Left colon (tissue), 2 donors: Measurements from ENCODE around the gene IGSF6. TPM values are rescaled to one million over a fixed set of nuclear protein-coding genes. Genes with fewer than 3 reads are reported as not detected.

Experiments used
- total RNA-seq, 2 donors: library from RNA; stranded (reverse); fragmentation: NEBNext Ultra II Directional; extraction: Animal tissue kit (Norgen Biotek cat#: 25700); gene quantifications; one replicate each; pipeline ENCODE4 v1.2.1, GENCODE V29; 2021
- donor health status: DM: no; HTN: no; CAD: no.
- donor health status: DM: yes; HTN: yes; CAD: no.

The IGSF6 gene
- total RNA-seq, 2 donors from 2014 or later = 1.1 to 5.2 TPM

Other genes starting within 250 kb of the IGSF6 start
- 10 to 100 TPM; 69.1 to 79.0 TPM for gene METTL9, start 53.0 kb downstream of the IGSF6 start, total RNA-seq
- under 1 TPM in 1 of 2 donors, not detected in 1; 0.11 TPM for gene OTOA, start 11.4 kb upstream of the IGSF6 start, total RNA-seq
- 100 to 1,000 TPM; 145 to 202 TPM for gene NPIPB4, start 205.1 kb upstream of the IGSF6 start, total RNA-seq